ENCODE measurements around the gene PROX2. TPM values are rescaled to one million over a fixed set of nuclear protein-coding genes. Genes with fewer than 3 reads are reported as not detected.
A peak's percentile ranks its signal among the peaks of the same experiment; 100 is the strongest.

The PROX2 gene
- total RNA-seq, 2 experiments from 2014 or later: 0.28 to 0.69 TPM

GRCh38 chr14:74841230-74842207, 34.4 kb downstream of the PROX2 start:
- Mint-ChIP-seq H3K9me3 (no peaks in the 10 kb centered on the region), H3K27me3 (no peaks in the 10 kb centered on the region), H3K27ac (peak overlapping the region; percentile 89), H3K36me3 (peaks cover 7% of the 10 kb centered on the region), H3K4me1 (peaks cover 41% of the 10 kb centered on the region), H3K4me3 (peak overlapping the region; percentile 52)
- ATAC-seq (ENCODE audit: low read depth): peak; percentile 93
- no peak for DNase-seq
- POLR2A ChIA-PET: no interaction called here

- DNase-seq (no peak), ATAC-seq (ENCODE audit: low read depth) (no peak)
- Mint-ChIP-seq H3K27ac (peak overlapping the region; percentile 89), H3K4me3 (peak overlapping the region; percentile 52), H3K27me3 (no peaks in the 10 kb centered on the region), H3K9me3 (no peaks in the 10 kb centered on the region), H3K4me1 (peaks cover 46% of the 10 kb centered on the region), H3K36me3 (peaks cover 9% of the 10 kb centered on the region)
- POLR2A ChIA-PET: interaction anchor here (1.2 kb wide), 1 partner anchor 45 kb away, joined by 4 read pairs; no protein-coding TSS in a partner anchor
These were observed 35.3 kb downstream of the PROX2 start for GRCh38 chr14:74840603-74841030.

- ATAC-seq (ENCODE audit: low read depth) (no peak), DNase-seq (no peak)
- POLR2A ChIA-PET: interaction anchor here (0.7 kb wide), 1 partner anchor 15 kb away, joined by 3 read pairs; no protein-coding TSS in a partner anchor
- no peaks in the 10 kb centered on the region for H3K27me3 Mint-ChIP-seq
- peaks cover 54% of the 10 kb centered on the region for H3K4me1 Mint-ChIP-seq
- H3K4me3 Mint-ChIP-seq: peak overlapping the region; percentile 85
- peaks cover 15% of the 10 kb centered on the region for H3K36me3 Mint-ChIP-seq
- H3K9me3 Mint-ChIP-seq: no peaks in the 10 kb centered on the region
- H3K27ac Mint-ChIP-seq: peak overlapping the region; percentile 95
These were observed 37.8 kb downstream of the PROX2 start for GRCh38 chr14:74838166-74838565.

DNA sequence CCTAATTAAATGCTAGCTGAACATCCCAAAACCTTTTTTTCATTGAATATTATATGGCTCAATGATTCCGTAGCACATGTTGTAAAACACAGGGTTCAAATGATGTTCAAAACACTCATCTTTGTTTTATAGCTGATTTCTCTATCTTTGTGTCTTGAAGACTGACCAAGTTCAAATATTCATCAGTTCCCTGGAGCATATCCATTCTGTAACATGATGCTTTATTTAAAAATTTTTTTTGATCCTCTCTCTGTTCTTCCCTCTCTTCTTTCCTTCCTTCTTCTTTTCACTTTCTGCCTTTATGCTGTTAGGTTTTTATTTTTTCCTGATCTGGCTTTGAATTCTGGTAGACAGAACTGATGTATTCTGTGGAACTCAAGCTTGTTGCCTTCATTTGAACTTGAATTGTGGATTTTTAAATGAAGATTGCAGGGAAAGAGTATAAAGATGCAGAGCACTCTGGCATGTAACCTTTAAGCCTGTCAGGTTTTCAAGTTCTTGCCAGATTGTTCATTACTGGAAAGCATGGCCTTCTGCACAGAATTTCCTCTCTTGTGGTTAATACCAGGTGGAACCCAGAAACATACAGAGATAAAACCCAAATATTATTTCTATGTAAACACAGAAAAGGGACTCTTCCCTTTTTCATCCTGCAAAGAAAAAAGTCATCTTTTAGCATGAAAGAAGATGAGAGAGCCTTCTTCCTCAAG, 39.5 kb downstream of the PROX2 start:
- POLR2A ChIA-PET: interaction anchor here (1.0 to 1.4 kb wide), 3 partner anchors 45 to 228 kb away, joined by 3 to 6 read pairs (median 3); partner anchors contain the start of genes DLST and YLPM1
- ATAC-seq (ENCODE audit: low read depth) (no peak), DNase-seq (no peak)
- H3K4me1 Mint-ChIP-seq: peaks cover 44% of the 10 kb centered on the region
- no peaks in the 10 kb centered on the region for H3K9me3 Mint-ChIP-seq
- peaks cover 15% of the 10 kb centered on the region for H3K36me3 Mint-ChIP-seq
- H3K4me3 Mint-ChIP-seq: peak overlapping the region; percentile 60
- peak overlapping the region; percentile 81 for H3K27ac Mint-ChIP-seq
- no peaks in the 10 kb centered on the region for H3K27me3 Mint-ChIP-seq

GRCh38 chr14:74835645-74836250, 40.2 kb downstream of the PROX2 start:
- POLR2A ChIA-PET: interaction anchor here (1.0 to 1.4 kb wide), 3 partner anchors 46 to 227 kb away, joined by 3 to 6 read pairs (median 3); partner anchors contain the start of genes DLST and YLPM1
- Mint-ChIP-seq H3K27me3 (no peaks in the 10 kb centered on the region), H3K9me3 (no peaks in the 10 kb centered on the region), H3K27ac (peak overlapping the region; percentile 80), H3K36me3 (peaks cover 15% of the 10 kb centered on the region), H3K4me3 (peak overlapping the region; percentile 62), H3K4me1 (peaks cover 37% of the 10 kb centered on the region)
- ATAC-seq (ENCODE audit: low read depth) (no peak), DNase-seq (no peak)

DNA sequence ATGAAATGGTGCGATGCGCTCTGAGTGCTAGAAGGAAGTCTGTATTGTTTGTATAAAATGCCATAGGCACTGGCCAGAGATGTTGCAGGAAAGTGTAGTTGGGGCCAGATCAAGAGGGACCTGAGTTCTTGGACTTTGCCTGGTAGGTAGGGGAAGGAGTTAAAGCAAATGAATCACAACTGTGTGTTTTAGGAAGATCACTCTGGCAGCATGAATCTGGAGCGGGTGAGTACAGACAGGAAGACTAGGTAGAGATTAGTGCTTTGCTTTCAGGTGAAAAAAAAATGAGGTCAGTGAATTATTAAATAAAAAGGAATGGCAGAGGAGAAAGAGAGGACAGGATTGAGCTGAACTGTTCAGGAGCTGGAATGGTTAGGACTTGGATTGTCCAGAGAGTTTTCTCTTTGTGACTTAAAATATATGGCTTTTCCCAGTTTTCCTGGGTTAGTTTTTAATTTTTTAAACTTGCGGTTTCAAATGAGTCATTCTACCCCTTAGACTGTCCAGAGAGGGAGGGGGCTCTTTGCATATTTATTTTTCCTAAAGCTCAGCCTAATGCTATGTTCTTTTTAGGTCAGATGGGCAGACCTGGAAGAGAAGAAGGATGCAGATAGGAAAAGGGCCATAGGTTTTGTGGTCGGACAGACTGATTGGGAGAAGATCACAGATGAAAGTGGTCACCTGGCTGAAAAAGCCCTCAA, 41.1 kb downstream of the PROX2 start:
- Mint-ChIP-seq H3K27ac (peak overlapping the region; percentile 12), H3K27me3 (no peaks in the 10 kb centered on the region), H3K4me3 (no peak overlapping the region), H3K4me1 (peaks cover 30% of the 10 kb centered on the region), H3K36me3 (peaks cover 17% of the 10 kb centered on the region), H3K9me3 (no peaks in the 10 kb centered on the region)
- POLR2A ChIA-PET: interaction anchor here (1.3 kb wide), 1 partner anchor 47 kb away, joined by 6 read pairs; the partner anchor contains the start of gene DLST
- ATAC-seq (ENCODE audit: low read depth) (no peak), DNase-seq (no peak)

DNA sequence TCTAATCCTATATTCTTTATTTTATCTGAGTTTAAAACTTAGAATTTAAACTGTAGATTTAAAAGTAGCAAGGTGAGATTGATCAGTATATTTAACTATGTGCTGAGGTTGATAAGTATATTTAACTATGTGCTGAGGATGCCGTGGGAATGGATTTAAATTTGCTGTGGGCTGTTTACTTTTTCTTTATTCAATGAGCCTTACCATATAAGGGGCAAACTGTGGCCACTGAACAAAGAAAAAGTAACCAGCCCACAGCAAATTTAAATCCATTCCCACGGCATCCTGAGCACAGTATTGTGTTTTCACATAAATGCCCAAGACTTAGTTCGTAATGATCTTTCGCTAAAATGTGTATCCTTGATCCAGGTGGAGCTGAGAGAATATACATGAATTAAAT, 43.1 kb downstream of the PROX2 start:
- ATAC-seq (ENCODE audit: low read depth) (no peak), DNase-seq (no peak)
- H3K4me1 Mint-ChIP-seq: peaks cover 25% of the 10 kb centered on the region
- H3K36me3 Mint-ChIP-seq: peaks cover 27% of the 10 kb centered on the region
- H3K27ac Mint-ChIP-seq: no peak overlapping the region
- H3K4me3 Mint-ChIP-seq: no peak overlapping the region
- POLR2A ChIA-PET: no interaction called here
- H3K27me3 Mint-ChIP-seq: no peaks in the 10 kb centered on the region
- H3K9me3 Mint-ChIP-seq: no peaks in the 10 kb centered on the region

- no peaks in the 10 kb centered on the region for H3K9me3 Mint-ChIP-seq
- POLR2A ChIA-PET: no interaction called here
- H3K4me1 Mint-ChIP-seq: peaks cover 3% of the 10 kb centered on the region
- H3K36me3 Mint-ChIP-seq: peaks cover 32% of the 10 kb centered on the region
- ATAC-seq (ENCODE audit: low read depth) (no peak), DNase-seq (no peak)
- H3K4me3 Mint-ChIP-seq: no peak overlapping the region
- H3K27me3 Mint-ChIP-seq: no peaks in the 10 kb centered on the region
- H3K27ac Mint-ChIP-seq: no peak overlapping the region
These were observed 46.7 kb downstream of the PROX2 start for GRCh38 chr14:74829251-74829650.

DNA sequence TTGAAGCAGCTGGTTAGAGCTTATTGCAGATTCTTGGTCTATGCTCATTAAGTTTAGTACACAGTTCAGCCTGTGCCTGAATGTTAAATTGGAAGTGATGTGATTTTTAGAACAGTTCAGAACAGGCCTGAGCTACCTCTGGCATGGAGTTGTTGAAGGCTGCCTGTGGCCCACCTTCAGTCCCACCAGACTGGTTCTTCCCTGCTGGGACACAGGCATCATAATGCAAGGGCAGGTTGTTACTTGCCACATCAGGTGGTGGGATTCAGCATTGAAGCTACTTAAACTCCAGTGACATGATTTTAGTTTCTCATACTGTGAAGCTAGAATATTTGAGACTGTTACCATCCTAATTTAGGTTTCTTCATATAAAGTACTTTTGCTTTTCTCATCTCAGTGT, 49.4 kb downstream of the PROX2 start:
- no peak overlapping the region for H3K4me3 Mint-ChIP-seq
- no peaks in the 10 kb centered on the region for H3K9me3 Mint-ChIP-seq
- POLR2A ChIA-PET: no interaction called here
- peaks cover 4% of the 10 kb centered on the region for H3K4me1 Mint-ChIP-seq
- ATAC-seq (ENCODE audit: low read depth): no peak
- no peaks in the 10 kb centered on the region for H3K27me3 Mint-ChIP-seq
- peaks cover 35% of the 10 kb centered on the region for H3K36me3 Mint-ChIP-seq
- H3K27ac Mint-ChIP-seq: no peak overlapping the region
- DNase-seq: no peak

Other genes starting within 250 kb of the PROX2 start
- 10 to 100 TPM; 47.0 to 47.6 TPM for gene AREL1, start 163.1 kb downstream of the PROX2 start, total RNA-seq
- gene FCF1, start 163.0 kb downstream of the PROX2 start, total RNA-seq: 10 to 100 TPM; 53.9 to 57.9 TPM
- 10 to 100 TPM; 71.7 to 74.4 TPM for gene YLPM1, start 112.8 kb downstream of the PROX2 start, total RNA-seq
- gene DLST, start 5.8 kb upstream of the PROX2 start, total RNA-seq: 100 to 1,000 TPM; 111 to 124 TPM
- 1 to 10 TPM; 2.6 to 3.9 TPM for gene RPS6KL1, start 47.1 kb upstream of the PROX2 start, total RNA-seq
- under 1 TPM in 1 of 2 experiments, not detected in 1; 0.28 TPM for gene PGF, start 79.5 kb upstream of the PROX2 start, total RNA-seq
- 10 to 100 TPM; 35.4 to 37.2 TPM for gene EIF2B2, start 126.8 kb upstream of the PROX2 start, total RNA-seq
- 10 to 100 TPM; 18.0 to 18.2 TPM for gene MLH3, start 175.3 kb upstream of the PROX2 start, total RNA-seq
- gene ACYP1, start 187.9 kb upstream of the PROX2 start, total RNA-seq: 10 to 100 TPM; 50.7 to 54.7 TPM
- 1 to 10 TPM in 1 of 2 experiments, under 1 TPM in 1; 0.69 to 1.5 TPM for gene ZC2HC1C, start 193.5 kb upstream of the PROX2 start, total RNA-seq

Measured in activated naive CD8-positive, alpha-beta T cell treated with anti-CD3 and anti-CD28 coated beads, Interleukin-2, amount 10 ng/mL, durations not matched to agents 7 days and 5 days (primary cell).